H1 (cell line): ENCODE measurements around the gene PKP3. TPM values are rescaled to one million over a fixed set of nuclear protein-coding genes. Genes with fewer than 3 reads are reported as not detected.

Experiments used
- CTCF ChIA-PET: fragments of 300-600 bp; sonication (Branson Sonifier 250); formaldehyde crosslinking; loops from one replicate; lab custom pipeline; 2021; ENCODE audit not compliant: partially characterized antibody; lab: Charles Lee
- POLR2A ChIA-PET: fragments of 300-600 bp; sonication (Branson Sonifier 250); formaldehyde crosslinking; loops from one replicate; lab custom pipeline; 2021; ENCODE audit warnings: inconsistent platforms; ENCODE audit not compliant: partially characterized antibody; lab: Charles Lee
- DNase-seq, 2 experiments: peaks; one replicate each; pipeline versions ENCODE4 v3.0.0 to v3.0.0-alpha.2; 2010 to 2022; ENCODE audit warnings: low spot score in 2 of 2, low read depth in 1 of 2, mixed read lengths in 1 of 2
- FAIRE-seq: peaks from 2 replicates; lab custom pipeline; 2011; peaks lifted over from hg19 to GRCh38; lab: Jason Lieb, UNC
- H2AFZ ChIP-seq: 2 replicates; pipeline ENCODE4 v1.8.1; 2012; ENCODE audit warnings: low read length, inconsistent platforms
- H2AK5ac ChIP-seq: 2 replicates; pipeline ENCODE4 v1.6.1; 2013; ENCODE audit warnings: low read depth, low read length
- H2BK120ac ChIP-seq: replicated peaks from 2 replicates; pipeline ENCODE3; 2013; ENCODE audit warnings: low read depth, low read length, inconsistent platforms
- H2BK12ac ChIP-seq: 2 replicates; pipeline ENCODE4 v1.6.1; 2013; ENCODE audit warnings: low read depth, low read length
- H2BK15ac ChIP-seq: 2 replicates; pipeline ENCODE4 v1.6.1; 2013; ENCODE audit warnings: low read length
- H2BK20ac ChIP-seq: 2 replicates; pipeline ENCODE4 v1.6.1; 2013; ENCODE audit warnings: low read length
- H2BK5ac ChIP-seq: 2 replicates; pipeline ENCODE4 v1.6.1; 2013; ENCODE audit warnings: low read depth, low read length
- H3K14ac ChIP-seq: 2 replicates; pipeline ENCODE4 v1.6.1; 2013; ENCODE audit warnings: inconsistent platforms; ENCODE audit not compliant: insufficient read length
- H3K18ac ChIP-seq: 2 replicates; pipeline ENCODE4 v1.6.1; 2013; ENCODE audit warnings: low read length; ENCODE audit errors: extremely low read depth
- H3K23ac ChIP-seq: 2 replicates; pipeline ENCODE4 v1.6.1; 2013; ENCODE audit warnings: inconsistent platforms; ENCODE audit not compliant: insufficient read length
- H3K23me2 ChIP-seq: 2 replicates; pipeline ENCODE4 v1.6.1; 2013; ENCODE audit warnings: low read depth, low read length
- H3K27ac ChIP-seq: 2 replicates; pipeline ENCODE4 v1.6.1; 2011; ENCODE audit warnings: low read depth, low read length, inconsistent platforms
- H3K27me3 ChIP-seq, 4 experiments: replicated peaks in 1 of 4; 1 replicate in 1 of 4; 2 replicates in 3 of 4; pipeline versions ENCODE4 v1.6.1 to v1.8.1; 2011 to 2013; ENCODE audit warnings: low read length in 3 of 4, mild to moderate bottlenecking in 3 of 4, inconsistent platforms in 2 of 4, mixed read lengths in 2 of 4, moderate library complexity in 1 of 4; ENCODE audit not compliant: control insufficient read depth in 3 of 4, insufficient read depth in 3 of 4; ENCODE audit errors: extremely low read depth in 1 of 4
- H3K36me3 ChIP-seq, 4 experiments: 2 replicates each; pipeline versions ENCODE4 v1.6.1 to v1.8.1; 2011 to 2013; ENCODE audit warnings: mild to moderate bottlenecking in 4 of 4, low read length in 3 of 4, moderate library complexity in 2 of 4, control low read depth in 1 of 4, inconsistent platforms in 1 of 4; ENCODE audit not compliant: insufficient read depth in 4 of 4, control insufficient read depth in 2 of 4
- H3K4ac ChIP-seq: replicated peaks from 2 replicates; pipeline ENCODE3; 2013; ENCODE audit warnings: low read length, low read depth, mixed read lengths, inconsistent platforms; ENCODE audit not compliant: insufficient read length
- H3K4me1 ChIP-seq, 4 experiments: replicated peaks in 1 of 4; 1 replicate in 1 of 4; 2 replicates in 3 of 4; pipeline versions ENCODE4 v1.6.1 to v1.8.1; 2011 to 2013; ENCODE audit warnings: low read length in 3 of 4, inconsistent platforms in 2 of 4, mixed read lengths in 1 of 4; ENCODE audit not compliant: insufficient read depth in 4 of 4, control insufficient read depth in 3 of 4
- H3K4me2 ChIP-seq, 2 experiments: 2 replicates each; pipeline versions ENCODE4 v1.6.1 to v1.8.1; 2011 to 2013; ENCODE audit warnings: low read depth in 2 of 2, low read length in 2 of 2, control low read depth in 1 of 2, inconsistent platforms in 1 of 2, mild to moderate bottlenecking in 1 of 2; ENCODE audit not compliant: insufficient read depth in 1 of 2
- H3K4me3 ChIP-seq, 4 experiments: fragments of 200-600, 300-600 bp in 1 of 4; sonication (generic), shearing (Covaris generic), sonication (Bioruptor Twin) in 1 of 4; 2 replicates each; pipeline versions ENCODE4 v1.5.1 to v1.8.1; 2011 to 2016; ENCODE audit warnings: low read length in 4 of 4, low read depth in 3 of 4, control low read depth in 2 of 4, inconsistent platforms in 2 of 4, mild to moderate bottlenecking in 2 of 4, mixed read lengths in 1 of 4, moderate library complexity in 1 of 4; ENCODE audit not compliant: insufficient read depth in 2 of 4; ENCODE audit errors: extremely low read depth in 1 of 4
- H3K56ac ChIP-seq: replicated peaks from 2 replicates; pipeline ENCODE3; 2013; ENCODE audit warnings: low read depth, mild to moderate bottlenecking, mixed read lengths, low read length, inconsistent platforms; ENCODE audit not compliant: insufficient read length
- H3K79me1 ChIP-seq: 2 replicates; pipeline ENCODE4 v1.6.1; 2013; ENCODE audit warnings: low read depth, low read length, control low read depth
- H3K79me2 ChIP-seq, 2 experiments: 2 replicates each; pipeline versions ENCODE4 v1.6.1 to v1.8.1; 2012 to 2013; ENCODE audit warnings: low read length in 2 of 2, mild to moderate bottlenecking in 2 of 2, inconsistent platforms in 1 of 2; ENCODE audit not compliant: insufficient read depth in 2 of 2, control insufficient read depth in 1 of 2
- H3K9ac ChIP-seq, 4 experiments: replicated peaks in 1 of 4; 1 replicate in 1 of 4; 2 replicates in 3 of 4; pipeline versions ENCODE4 v1.6.1 to v1.8.1; 2011 to 2013; ENCODE audit warnings: low read depth in 3 of 4, low read length in 3 of 4, control low read depth in 2 of 4, mild to moderate bottlenecking in 2 of 4, moderate library complexity in 2 of 4, inconsistent platforms in 1 of 4; ENCODE audit errors: extremely low read depth in 1 of 4
- H3K9me3 ChIP-seq, 2 experiments: 2 replicates each; pipeline versions ENCODE4 v1.6.1 to v1.8.1; 2012 to 2013; ENCODE audit warnings: mild to moderate bottlenecking in 2 of 2, moderate library complexity in 2 of 2, control low read depth in 1 of 2, inconsistent platforms in 1 of 2, low read depth in 1 of 2, low read length in 1 of 2, mixed read lengths in 1 of 2; ENCODE audit not compliant: insufficient read depth in 2 of 2
- H4K20me1 ChIP-seq, 2 experiments: replicated peaks in 1 of 2; 2 replicates each; pipeline versions ENCODE3 to v1.8.1; 2011 to 2013; ENCODE audit warnings: inconsistent platforms in 2 of 2, low read length in 2 of 2, mild to moderate bottlenecking in 1 of 2; ENCODE audit not compliant: insufficient read depth in 2 of 2, control insufficient read depth in 1 of 2
- H4K5ac ChIP-seq: 2 replicates; pipeline ENCODE4 v1.6.1; 2013; ENCODE audit warnings: low read length, low read depth, mixed read lengths, inconsistent platforms; ENCODE audit not compliant: insufficient read length
- H4K8ac ChIP-seq: 2 replicates; pipeline ENCODE4 v1.8.0; 2013; ENCODE audit warnings: mild to moderate bottlenecking, moderate library complexity, low read length, inconsistent platforms; ENCODE audit not compliant: insufficient read depth; ENCODE audit errors: extremely low read depth
- H4K91ac ChIP-seq: replicated peaks from 2 replicates; pipeline ENCODE3; 2013; ENCODE audit warnings: low read length, mixed read lengths, inconsistent platforms; ENCODE audit not compliant: insufficient read length
- ASH2L ChIP-seq: fragments of 200-600, 300-600 bp; sonication (generic); IDR thresholded peaks from one replicate; pipeline ENCODE4 v1.7.1; 2017; ENCODE audit warnings: low read length
- BCL11A ChIP-seq, 2 experiments: IDR thresholded peaks; one replicate each; pipeline ENCODE4 v1.6.1; 2011; ENCODE audit warnings: low read depth in 2 of 2, low read length in 2 of 2, mild to moderate bottlenecking in 2 of 2
- CHD2 ChIP-seq: IDR thresholded peaks from 2 replicates; pipeline ENCODE4 v1.6.1; 2012; ENCODE audit warnings: low read length, improper control_type of control experiment
- CTBP2 ChIP-seq: IDR thresholded peaks from 2 replicates; pipeline ENCODE4 v1.7.0; 2011; ENCODE audit warnings: borderline replicate concordance, mild to moderate bottlenecking, moderate library complexity, mixed read lengths, low read length; ENCODE audit not compliant: insufficient read depth, insufficient read length
- FOSL1 ChIP-seq: IDR thresholded peaks from 2 replicates; pipeline ENCODE4 v1.6.1; 2011; ENCODE audit warnings: mild to moderate bottlenecking, low read depth, low read length, moderate library complexity; ENCODE audit not compliant: insufficient read depth
- NRF1 ChIP-seq: IDR thresholded peaks from 2 replicates; pipeline ENCODE4 v1.6.1; 2011; ENCODE audit warnings: mild to moderate bottlenecking, low read depth, low read length, improper control_type of control experiment
- POU5F1 ChIP-seq: IDR thresholded peaks from 2 replicates; pipeline ENCODE4 v1.6.1; 2011; ENCODE audit warnings: low read depth, mild to moderate bottlenecking, low read length, moderate library complexity
- RNF2 ChIP-seq: fragments of 200-900, 300-1000 bp; sonication (generic); IDR thresholded peaks from 2 replicates; pipeline ENCODE4 v1.7.1; 2016; ENCODE audit warnings: borderline replicate concordance, low read depth, mild to moderate bottlenecking, antibody characterized with exemption, low read length; ENCODE audit not compliant: poor library complexity, severe bottlenecking; ENCODE audit errors: missing control alignments
- RXRA ChIP-seq: IDR thresholded peaks from 2 replicates; pipeline ENCODE4 v1.6.1; 2011; ENCODE audit warnings: low read depth, mild to moderate bottlenecking, low read length, moderate library complexity; ENCODE audit not compliant: insufficient read depth
- SIRT6 ChIP-seq: IDR thresholded peaks from one replicate; pipeline ENCODE4 v1.7.1; 2012; ENCODE audit warnings: low read length, inconsistent platforms
- SRF ChIP-seq: IDR thresholded peaks from 2 replicates; pipeline ENCODE4 v1.6.1; 2011; ENCODE audit warnings: mild to moderate bottlenecking, low read depth, low read length, moderate library complexity
- ZNF274 ChIP-seq: IDR thresholded peaks from 2 replicates; pipeline ENCODE4 v1.7.0; 2012; ENCODE audit warnings: low read length, borderline replicate concordance; ENCODE audit errors: extremely low read depth
- WGBS, 2 experiments: shearing (Covaris generic) in 1 of 2; methylation state at CpG; one replicate each; pipeline versions ENCODE4 v1.1.6 to v1.1.7; 2013 to 2015; ENCODE audit warnings: low lambda C conversion rate in 2 of 2, mixed read lengths in 2 of 2, inconsistent platforms in 1 of 2, low coverage in 1 of 2, missing lambda C conversion rate in 1 of 2; ENCODE audit not compliant: insufficient replicate concordance in 2 of 2, insufficient coverage in 1 of 2, insufficient read length in 1 of 2; ENCODE audit errors: extremely low coverage in 1 of 2, missing lambda C conversion rate in 1 of 2; 5-methylcytosine and 5-hydroxymethylcytosine counted together
- polyA plus RNA-seq, 7 experiments: library from polyadenylated mRNA; depleted of rRNA in 3 of 7; stranded (reverse) in 5 of 7; unstranded in 2 of 7; fragments of >200 nt in 5 of 7; fragments of 200-250 nt in 2 of 7; gene quantifications; 1 replicate in 5 of 7; 2 replicates in 1 of 7; 4 replicates in 1 of 7; pipeline versions ENCODE4 v1.2.1 to v1.2.3, GENCODE V29; 2011 to 2013; ENCODE audit warnings: missing spikeins in 2 of 7, mixed read lengths in 2 of 7
- total RNA-seq: library from RNA; stranded (reverse); fragmentation: NEBNext Ultra II Directional; extraction: Animal tissue kit (Norgen Biotek cat#: 25700); gene quantifications from 2 replicates; pipeline ENCODE4 v1.2.1, GENCODE V29; 2021

Gene PKP3
- total and polyA plus RNA-seq, 2 of the 8 experiments (the other 6 are each of a cell fraction or from before 2014, with no cell fraction given) = 16.7 to 28.7 TPM

GRCh38 chr11:352456-353031, 41.5 kb upstream of the PKP3 start:
- H3K56ac ChIP-seq = no peak overlapping the region
- ChIA-PET POLR2A (interaction anchor here (0.8 to 2.1 kb wide), 4 partner anchors 12 to 51 kb away, joined by 3 to 7 read pairs (median 3); partner anchors contain the start of gene IFITM2), CTCF (interaction anchor here (0.6 to 1.7 kb wide), 6 partner anchors 9 to 124 kb away, joined by 3 to 6 read pairs (median 4); no protein-coding TSS in a partner anchor)
- H2BK15ac ChIP-seq = peak overlapping the region; percentile 6
- peaks cover under 1% of the 10 kb centered on the region; the same call in 1 of the 2 replicates for H3K79me1 ChIP-seq
- H2BK12ac ChIP-seq = 0 out of 2 replicates have a peak overlapping the region, but pooled peaks have one; percentile 42
- no peak overlapping the region for H4K5ac ChIP-seq
- H2BK120ac ChIP-seq = no peak overlapping the region
- no peak overlapping the region for H3K14ac ChIP-seq
- H2BK20ac ChIP-seq = peak overlapping the region; percentile 2; the same call in 1 of the 2 replicates
- H3K23ac ChIP-seq = no peak overlapping the region
- FAIRE-seq = no peak
- H3K23me2 ChIP-seq = peaks cover 26% of the 10 kb centered on the region
- H2AK5ac ChIP-seq = 0 out of 2 replicates have a peak overlapping the region, but pooled peaks have one; percentile 10
- H4K91ac ChIP-seq = peak overlapping the region; percentile 29
- peaks cover 0 to 6% of the 10 kb centered on the region in 2 experiments; a peak in 1 of 4 replicates for H3K79me2 ChIP-seq
- peaks cover 0 to 13% (median 0%) of the 10 kb centered on the region in 4 experiments; a peak in 1 of 8 replicates for H3K36me3 ChIP-seq
- H3K27me3 ChIP-seq = no peaks in the 10 kb centered on the region; a peak in 1 of 7 replicates
- H3K27ac ChIP-seq = no peak overlapping the region
- no peak overlapping the region for H2BK5ac ChIP-seq
- H4K20me1 ChIP-seq = peaks cover 0 to 13% of the 10 kb centered on the region in 2 experiments
- no peak overlapping the region for H3K18ac ChIP-seq
- H2AFZ ChIP-seq = no peak overlapping the region
- no peak overlapping the region for H3K9ac ChIP-seq
- no peak overlapping the region for H3K4ac ChIP-seq
- H4K8ac ChIP-seq = no peak overlapping the region
- H3K9me3 ChIP-seq = peaks cover 0 to 13% of the 10 kb centered on the region in 2 experiments; a peak in 2 of 4 replicates
- peaks cover 4 to 11% (median 7%) of the 10 kb centered on the region in 4 experiments for H3K4me1 ChIP-seq
- no peak for DNase-seq
- 93% methylated on average over 12 of the region's 12 CpGs; no CpG with 5 or more reads in 1 of the 2 experiments for WGBS, 2 experiments
- H3K4me3 ChIP-seq = no peak overlapping the region
- H3K4me2 ChIP-seq = no peak overlapping the region
- TF ChIP-seq ZNF274 (no peak), SRF (no peak), RXRA (no peak), NRF1 (no peak), BCL11A (IDR thresholded peaks at IDR 0.05; ENCODE audit: low read depth in 2 of 2, low read length in 2 of 2) (no peak), SIRT6 (no peak), POU5F1 (no peak), FOSL1 (no peak), RNF2 (no peak), CTBP2 (no peak), CHD2 (no peak), ASH2L (no peak)
